ENCODE results near the gene CELSR3.

CELSR3 gene

DNA sequence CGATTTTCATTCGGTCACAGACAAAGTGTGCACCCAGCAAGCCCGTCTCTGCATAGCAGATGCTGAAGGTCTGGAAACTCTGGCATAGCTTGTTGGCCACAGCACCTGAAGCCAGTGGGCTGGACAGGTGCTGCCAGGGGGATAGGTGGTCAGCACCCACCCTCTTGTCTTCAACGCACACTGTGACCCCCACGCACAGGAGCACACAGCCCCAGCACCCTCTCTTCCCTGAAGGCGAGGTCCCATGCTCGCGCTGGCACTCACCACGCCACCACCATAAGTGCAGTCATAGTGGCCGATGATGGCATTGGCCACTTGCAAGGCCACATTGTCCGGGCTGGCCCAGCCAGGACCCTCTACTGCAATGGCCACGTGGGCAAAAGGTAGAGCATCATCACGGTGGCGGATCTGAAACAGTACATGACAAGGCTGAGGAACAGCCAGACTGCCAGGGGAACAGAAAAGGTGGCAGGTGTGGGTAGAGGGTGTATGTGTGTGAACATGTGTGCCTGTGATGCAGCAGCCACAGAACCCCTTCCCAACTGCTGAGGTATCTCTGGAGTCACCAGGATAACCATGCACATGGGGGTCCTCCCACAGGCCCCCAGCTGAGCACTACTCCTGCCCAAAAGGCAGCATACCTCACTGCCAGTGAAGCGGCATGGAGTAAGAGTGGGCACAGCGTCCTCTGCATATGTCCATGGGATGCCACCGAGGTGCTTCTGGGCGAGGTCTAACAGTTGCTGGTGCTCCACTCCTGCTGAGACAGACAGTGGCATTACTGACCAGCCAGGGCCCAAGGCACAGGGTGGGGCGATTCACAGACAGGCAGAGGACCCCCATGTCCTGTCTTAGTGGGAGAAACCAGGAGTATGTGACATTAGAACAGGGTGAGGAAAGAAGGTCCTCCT lies 61.7 kb downstream of the CELSR3 start:
- in situ Hi-C loops (cut with MboI; ENCODE audit: low sequenced_read_pairs), result no loop called here

DNA sequence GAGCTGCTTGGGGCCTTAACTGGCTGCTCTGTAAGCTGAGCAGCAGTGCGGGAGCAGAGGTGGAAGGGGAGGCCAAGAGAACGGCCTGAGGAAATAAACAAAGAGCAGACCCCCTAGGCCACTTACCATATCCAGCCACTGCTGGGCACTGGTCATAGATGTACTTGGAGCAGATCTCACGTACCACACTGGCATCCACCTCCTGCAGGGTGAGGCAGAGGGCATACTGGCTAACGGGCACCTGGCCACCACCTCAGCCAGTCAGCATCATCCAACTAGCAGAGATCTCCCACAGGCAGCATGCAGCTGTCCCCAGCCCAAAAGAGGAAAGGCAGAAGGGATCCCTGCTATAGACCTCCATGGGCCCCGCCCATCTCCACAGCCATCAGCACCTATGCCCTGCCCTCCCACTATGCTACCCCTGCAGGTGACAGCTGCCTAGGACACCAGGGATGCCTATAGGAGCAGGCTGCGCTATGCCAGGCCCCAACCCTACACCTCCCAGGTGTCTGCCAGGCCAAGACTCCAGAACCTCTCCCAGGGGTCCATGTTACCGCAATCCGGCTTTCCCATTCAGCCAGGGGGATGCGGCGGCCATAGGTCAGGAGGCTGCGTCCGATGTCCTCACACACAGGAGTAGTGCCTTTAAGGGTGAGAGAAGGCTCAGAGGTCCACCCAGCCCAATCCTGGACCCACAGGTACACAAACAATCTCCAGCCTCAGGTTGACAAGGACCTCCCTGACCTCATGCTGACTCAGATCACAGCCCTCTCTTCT lies 63.0 kb downstream of the CELSR3 start:
- in situ Hi-C loops (cut with MboI; ENCODE audit: low sequenced_read_pairs), result no loop called here

DNA sequence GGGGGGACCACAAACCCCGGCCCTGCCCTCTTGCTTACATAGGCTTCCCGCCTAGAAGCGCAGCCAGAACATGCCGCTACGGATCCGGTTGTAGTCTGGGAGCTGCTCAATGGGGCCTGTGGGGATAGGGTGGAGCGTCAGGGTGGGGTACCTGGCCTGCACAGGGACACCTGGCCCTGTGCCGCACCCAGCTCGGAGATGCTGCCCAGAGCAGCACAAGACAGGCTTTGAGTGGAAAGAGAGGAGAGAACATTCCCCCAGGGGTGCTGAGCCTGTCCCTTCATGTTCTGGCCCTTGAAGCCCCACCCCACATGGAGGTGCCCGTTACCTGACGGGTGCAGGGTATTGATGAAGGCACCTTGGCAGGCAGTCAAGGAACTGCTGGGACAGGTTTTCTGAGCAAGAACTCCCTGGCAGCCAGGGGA lies 63.6 kb downstream of the CELSR3 start:
- in situ Hi-C loops (cut with MboI; ENCODE audit: low sequenced_read_pairs), result no loop called here

DNA sequence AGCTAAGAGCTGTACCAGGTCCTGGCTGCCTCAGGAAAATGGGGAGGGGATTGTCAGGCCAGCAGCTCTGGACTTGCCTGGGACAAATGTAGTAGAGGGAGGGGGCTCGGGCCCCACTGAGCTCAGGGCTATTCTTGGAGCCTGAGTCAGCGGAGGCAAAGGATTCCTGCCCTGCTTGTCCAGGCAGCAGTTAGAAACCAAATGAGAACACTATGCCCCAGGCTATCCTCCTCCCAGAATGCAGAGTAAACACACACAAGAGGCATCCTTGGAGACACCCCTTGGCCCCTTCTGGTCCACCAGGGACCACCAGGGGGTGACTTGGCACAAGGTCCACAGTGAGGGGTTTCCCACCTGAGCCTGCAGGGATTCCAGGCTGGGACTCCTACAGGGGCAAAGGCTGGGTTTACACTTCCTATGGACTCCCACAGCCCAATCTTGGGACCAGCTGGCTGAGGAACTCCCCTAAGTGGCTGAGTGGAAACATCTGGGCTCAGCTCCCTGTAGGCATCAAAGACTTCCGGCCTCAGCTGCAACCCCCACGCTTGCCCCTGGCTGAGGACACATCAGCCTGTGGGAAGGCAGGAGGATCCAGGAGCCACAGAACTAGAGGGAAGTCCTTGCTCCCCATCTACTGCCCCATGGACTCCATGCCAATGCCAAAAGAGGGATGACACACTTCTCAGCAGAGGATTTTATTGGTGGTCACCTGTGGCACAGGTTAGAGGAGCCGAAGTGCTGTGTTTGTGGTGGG lies 64.2 kb downstream of the CELSR3 start:
- in situ Hi-C loops (cut with MboI; ENCODE audit: low sequenced_read_pairs), result no loop called here

DNA sequence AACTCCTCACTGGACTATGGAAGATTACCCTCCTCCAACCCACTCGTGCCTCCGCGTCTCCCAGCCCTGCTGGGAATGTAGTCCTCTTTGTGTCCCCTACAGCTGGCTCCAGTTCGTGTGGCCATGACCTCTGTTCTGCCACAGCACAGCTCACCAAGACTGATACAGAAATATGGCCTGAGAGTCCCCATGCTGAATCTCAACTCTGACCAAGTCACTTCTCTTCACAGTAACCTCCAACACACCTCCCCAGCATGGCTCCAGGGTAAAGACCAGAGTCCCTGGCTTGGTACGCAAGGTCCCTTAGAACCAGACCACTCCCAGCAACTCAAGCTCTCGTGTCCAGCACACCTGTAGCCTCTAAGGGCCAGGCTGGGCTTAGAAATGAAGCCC lies 65.3 kb downstream of the CELSR3 start:
- in situ Hi-C loops (cut with MboI; ENCODE audit: low sequenced_read_pairs), result no loop called here

DNA sequence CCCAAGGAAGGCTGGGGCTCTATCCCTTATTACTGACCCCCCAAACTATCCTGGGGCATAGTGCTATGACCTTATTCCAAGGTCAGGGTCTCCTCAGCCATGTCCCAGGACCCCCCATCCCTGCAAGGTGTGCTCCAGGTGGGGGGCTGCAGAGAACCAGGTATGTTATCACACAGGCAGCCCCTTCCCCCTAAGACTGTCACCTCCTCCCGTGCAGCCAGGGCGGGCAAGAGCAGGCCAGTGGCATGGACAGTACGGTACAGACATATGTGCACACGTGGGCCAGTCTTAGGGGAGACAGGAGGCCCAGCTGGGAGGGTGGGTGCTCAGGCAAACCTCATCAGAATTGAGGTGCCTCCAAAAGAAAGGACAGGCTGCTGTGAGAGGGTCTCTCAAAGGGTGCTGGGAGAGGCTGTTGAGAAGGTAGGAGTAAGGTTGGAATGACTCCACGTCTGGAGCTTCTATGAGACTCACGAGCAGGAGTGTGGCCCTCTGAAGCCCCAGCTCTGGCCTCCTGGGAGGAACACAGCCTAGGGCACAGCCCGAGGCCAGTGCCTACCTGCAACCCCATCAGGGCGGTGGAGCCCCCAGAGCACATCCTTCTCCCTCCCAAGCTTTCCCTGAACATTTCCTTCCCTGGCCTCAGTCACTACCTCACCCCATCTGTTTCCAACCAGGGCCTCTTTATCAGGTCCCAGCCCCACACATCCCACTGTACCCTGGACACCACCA lies 65.8 kb downstream of the CELSR3 start:
- in situ Hi-C loops (cut with MboI; ENCODE audit: low sequenced_read_pairs), result no loop called here

DNA sequence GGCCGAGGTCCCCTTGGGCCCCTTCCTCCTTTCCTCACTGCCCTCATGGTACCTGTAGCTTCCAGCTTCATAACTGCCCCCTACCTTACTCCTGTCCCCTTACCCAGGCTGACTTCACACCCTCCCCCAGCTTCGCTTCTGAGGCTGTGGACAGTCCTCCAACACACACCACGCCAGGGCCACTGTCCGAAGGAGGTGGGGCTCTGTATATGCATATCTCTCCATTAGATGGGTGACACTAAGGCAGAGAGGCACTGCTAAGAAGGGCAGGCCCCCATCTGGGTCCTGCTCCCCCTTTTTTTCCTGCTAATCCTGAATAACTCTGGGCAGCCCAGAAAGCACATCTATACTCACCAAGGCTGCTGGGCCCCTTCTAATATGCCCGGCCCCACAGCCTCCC lies 66.5 kb downstream of the CELSR3 start:
- in situ Hi-C loops (cut with MboI; ENCODE audit: low sequenced_read_pairs), result no loop called here

DNA sequence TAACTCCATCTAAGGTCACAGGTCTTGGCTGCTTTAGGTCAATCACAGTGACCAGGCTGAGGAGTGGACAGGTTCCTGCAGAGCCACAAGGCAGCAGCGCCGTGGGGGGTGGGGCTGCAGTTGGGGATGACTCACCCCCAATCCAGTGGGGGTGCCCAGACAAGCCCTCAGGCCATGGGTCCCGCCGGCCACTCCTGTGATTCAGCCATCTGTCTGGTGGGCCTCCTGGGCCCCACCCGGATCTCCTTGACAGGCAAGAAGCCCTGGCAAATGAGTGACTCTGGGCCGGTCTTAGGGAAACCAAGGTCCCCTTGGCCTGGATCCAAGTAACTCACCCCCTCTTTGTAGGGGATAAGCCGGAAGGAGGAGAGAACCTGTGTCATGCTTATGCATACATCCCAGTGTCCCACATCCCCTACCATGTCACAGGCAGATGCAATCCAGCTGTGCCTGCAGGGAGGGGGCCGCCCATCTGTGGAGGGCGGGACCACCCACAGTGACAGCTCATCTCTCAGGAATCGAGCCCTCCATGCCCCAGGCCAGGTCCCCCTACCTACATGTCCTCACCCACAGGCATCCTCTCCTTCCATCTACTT lies 67.1 kb downstream of the CELSR3 start:
- in situ Hi-C loops (cut with MboI; ENCODE audit: low sequenced_read_pairs), result no loop called here

DNA sequence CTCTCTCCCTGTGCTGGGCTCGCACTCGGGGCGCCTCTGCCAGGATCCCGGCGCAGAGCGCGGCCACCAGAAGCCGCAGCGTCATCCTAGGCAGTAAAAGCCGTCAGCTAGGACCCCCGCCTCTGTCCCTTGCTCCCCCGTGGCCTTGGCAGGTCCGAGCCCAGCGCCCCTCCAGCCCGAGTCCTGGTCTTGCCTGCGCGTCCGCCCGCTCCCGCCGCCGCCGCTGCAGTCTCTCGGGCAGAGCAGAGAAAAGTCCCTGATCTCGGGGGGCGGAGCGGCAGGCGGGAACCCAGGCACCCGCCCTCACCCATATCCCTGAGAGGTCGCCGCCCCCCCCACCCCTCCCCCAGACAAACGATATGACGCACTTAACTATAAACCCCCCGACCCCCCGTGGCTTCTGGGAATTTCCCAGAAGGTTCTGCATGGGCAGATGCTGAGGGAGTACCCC lies 67.6 kb downstream of the CELSR3 start, which contains the start of gene COL7A1:
COL7A1 (minus strand) TSS at position 255 of the 451 bp plus-strand sequence; CDS start at position 85, 170 bp downstream.
- in situ Hi-C loops (cut with MboI; ENCODE audit: low sequenced_read_pairs), result no loop called here

DNA sequence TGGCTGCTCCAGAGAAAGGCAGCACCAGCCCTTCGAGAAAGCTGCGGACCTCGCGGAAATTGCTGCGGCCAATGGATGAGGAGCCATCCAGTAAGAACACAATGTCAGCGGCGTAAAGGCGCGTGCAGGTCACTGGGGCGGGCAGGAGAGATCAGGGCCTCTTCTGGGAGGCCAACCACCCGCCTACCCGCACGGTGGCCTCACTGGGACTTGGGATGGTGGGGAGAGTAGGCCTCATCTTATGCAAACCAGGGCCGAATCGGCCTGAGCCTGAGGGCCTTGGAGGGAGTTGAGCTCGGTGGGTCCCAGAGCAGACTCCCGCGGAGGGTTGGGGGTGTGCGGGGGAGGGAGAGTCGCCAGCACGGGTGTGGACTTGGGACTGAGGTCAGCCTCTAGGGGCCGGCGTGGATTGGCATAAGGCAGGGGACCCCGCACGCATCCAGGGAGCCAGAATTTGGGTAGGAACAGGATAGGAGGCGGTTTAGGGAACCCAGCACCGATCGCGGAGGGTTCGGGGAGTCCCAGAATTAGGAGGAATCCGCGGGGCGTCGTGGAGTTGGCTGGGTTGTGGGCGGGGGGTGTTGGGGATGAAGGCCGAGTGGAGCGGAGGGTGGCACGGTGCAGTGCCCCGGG lies 68.2 kb downstream of the CELSR3 start:
- in situ Hi-C loops (cut with MboI; ENCODE audit: low sequenced_read_pairs), result no loop called here

DNA sequence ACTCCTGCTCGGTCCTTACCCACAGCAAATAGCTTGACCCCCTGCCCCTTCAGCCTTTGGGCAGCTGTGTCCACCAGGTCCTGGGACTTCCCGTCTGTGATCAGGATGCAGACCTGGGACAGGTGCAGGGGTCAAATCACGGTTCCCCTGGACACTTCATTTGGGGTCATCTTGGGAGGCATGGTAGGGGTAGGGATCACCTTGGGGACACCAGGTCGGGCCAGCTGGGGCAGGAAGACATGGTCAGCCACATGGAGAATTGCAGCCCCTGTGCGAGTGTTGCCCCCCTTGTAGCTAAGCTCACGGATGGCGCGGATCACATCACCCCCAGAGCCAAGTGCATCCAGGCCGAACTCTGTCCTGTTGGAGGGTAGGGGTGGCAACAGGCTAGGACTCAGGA lies 69.3 kb downstream of the CELSR3 start:
- in situ Hi-C loops (cut with MboI; ENCODE audit: low sequenced_read_pairs), result no loop called here

DNA sequence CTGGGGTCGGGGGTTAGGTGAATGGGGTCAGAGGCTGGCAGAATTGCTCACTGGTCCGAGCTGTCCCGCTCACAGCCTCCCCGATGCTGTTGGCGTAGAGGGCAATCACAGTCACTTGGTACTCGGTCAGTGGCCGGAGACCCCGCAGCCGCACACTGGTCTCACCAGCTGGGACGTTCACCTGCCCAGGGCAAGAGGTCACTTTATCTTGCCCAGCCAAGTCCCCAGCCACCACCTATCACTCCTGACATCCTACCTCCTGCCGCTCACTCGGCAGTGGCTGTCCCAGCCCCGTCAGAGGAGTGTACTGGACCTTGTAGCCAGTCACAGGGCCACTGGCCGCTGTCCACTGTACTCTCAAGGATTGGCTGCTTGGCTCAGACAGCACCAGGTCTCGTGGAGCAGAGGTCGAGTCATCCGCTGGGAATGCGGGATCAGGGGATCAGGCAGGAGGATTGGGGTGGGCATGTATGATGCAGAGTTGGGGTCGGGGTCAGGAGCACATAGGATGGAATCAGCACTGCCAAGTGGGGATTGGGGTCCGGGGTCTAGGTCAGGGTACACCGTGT lies 70.1 kb downstream of the CELSR3 start:
- in situ Hi-C loops (cut with MboI; ENCODE audit: low sequenced_read_pairs), result no loop called here

DNA sequence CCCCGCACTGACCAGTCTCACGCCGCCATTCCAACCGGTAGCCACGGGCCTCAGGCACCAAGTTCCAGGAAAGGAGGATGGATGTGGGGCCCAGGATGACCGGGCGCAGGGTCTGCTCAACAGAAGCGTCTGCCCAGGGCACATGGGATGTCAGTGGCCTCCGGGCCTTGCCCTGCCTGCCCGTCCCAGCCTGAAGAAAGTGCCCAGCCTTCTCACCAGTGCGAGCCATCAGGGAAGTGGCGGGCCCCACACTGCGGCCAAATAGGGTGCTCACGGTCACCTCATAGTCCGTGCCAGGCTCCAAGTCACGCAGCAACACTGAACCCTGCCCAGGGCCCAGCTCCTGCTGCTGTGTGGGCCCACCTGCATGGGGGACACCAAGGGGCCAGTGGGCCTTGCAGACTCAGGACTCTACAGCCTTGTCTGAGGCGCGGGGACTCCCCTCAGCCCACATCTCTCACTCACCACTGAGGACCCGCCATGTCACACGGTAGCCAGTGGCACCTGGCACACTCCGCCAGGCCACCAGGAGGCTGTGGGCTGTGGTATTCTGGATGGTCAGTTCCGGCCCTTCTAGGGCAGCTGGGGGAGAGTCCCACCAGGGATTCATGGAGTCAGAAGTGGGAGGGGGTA lies 70.7 kb downstream of the CELSR3 start:
- in situ Hi-C loops (cut with MboI; ENCODE audit: low sequenced_read_pairs), result no loop called here

DNA sequence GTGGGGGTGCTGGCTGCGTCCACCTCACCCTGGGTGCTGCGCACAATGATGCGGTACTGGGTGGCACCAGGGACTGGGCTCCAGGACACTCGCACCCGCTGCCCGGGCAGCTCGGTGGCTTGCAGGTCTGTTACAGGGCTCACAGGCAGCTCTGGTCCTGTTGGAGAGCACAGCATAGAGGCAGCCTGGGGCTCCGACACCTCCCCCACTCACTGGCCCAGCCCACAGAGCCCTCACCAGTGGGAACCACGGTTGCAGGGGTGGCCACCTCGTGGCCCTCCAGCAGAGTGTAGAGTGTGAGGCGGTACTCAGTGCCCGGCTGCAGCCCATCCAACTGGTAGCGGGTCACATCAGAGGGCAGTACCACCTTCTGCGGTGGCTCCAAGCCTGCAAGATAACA lies 71.2 kb downstream of the CELSR3 start:
- in situ Hi-C loops (cut with MboI; ENCODE audit: low sequenced_read_pairs), result no loop called here

DNA sequence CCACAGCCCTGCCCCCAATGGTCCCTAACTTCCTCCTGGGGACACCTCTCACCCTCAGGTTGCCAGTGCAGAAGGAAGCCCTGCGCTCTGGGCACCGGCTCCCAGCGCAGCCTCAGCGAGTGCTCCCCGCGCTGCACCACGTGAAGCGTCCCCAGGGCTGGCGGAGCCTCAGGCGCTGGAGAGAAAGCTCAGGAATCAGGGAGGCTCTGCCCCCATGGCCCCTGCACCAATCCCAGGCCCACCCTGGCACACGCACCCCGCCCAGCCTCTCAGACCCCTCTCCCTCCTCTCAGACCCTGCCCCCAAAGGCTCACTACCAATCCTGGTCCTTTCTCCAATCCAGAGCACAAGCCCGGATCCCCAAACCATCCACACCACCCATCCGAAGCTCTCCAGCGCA lies 74.5 kb downstream of the CELSR3 start:
- in situ Hi-C loops (cut with MboI; ENCODE audit: low sequenced_read_pairs), result no loop called here

DNA sequence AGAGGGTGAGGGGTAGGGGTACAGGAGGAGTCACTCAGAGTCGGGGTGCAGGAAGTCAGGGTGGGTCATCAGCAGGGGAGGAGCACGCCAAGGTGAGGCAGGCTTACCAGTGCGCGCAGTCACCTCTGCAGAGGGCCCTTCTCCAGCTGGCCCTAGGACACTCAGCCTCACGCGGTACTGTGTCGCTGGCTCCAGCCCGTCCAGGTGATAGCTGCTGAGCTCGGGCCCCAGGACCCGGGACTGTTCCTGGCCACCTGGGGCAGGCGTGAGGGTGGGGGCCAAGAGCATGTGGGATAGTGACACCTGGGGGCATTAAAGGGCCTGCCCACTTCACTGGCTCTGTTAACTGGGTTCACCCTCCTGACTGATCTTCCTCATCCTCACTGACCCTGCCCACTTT lies 75.0 kb downstream of the CELSR3 start:
- in situ Hi-C loops (cut with MboI; ENCODE audit: low sequenced_read_pairs), result no loop called here
